GM23338 (cell line): ENCODE data around the gene LDAF1. TPM values are rescaled to one million over a fixed set of nuclear protein-coding genes. Genes with fewer than 3 reads are reported as not detected.

Experiments
- ATAC-seq: fragments of 200-7000 bp; cut with Tn5 transposase; 3 replicates; pipeline ENCODE4 v1.9.1; 2020
- DNase-seq: peaks from one replicate; pipeline ENCODE4 v3.0.0-alpha.2; 2015; ENCODE audit warnings: low spot score
- H2AFZ ChIP-seq: fragments of 200-600 bp; sonication (generic); 2 replicates; pipeline ENCODE4 v1.8.0; 2016; ENCODE audit warnings: antibody characterized with exemption, mild to moderate bottlenecking, moderate library complexity
- H3F3A ChIP-seq: fragments of 200-600 bp; sonication (generic); replicated peaks from 2 replicates; pipeline ENCODE4 v1.8.0; 2017; ENCODE audit warnings: antibody characterized with exemption, mixed run types, low read depth
- H3K27ac ChIP-seq: fragments of 200-600 bp; sonication (generic); 2 replicates; pipeline ENCODE4 v1.6.1; 2016; ENCODE audit warnings: low read depth
- H3K27me3 ChIP-seq: fragments of 200-600 bp; sonication (generic); 2 replicates; pipeline ENCODE4 v1.8.0; 2016; ENCODE audit warnings: mild to moderate bottlenecking, mixed run types, moderate library complexity; ENCODE audit not compliant: insufficient read depth
- H3K36me3 ChIP-seq: fragments of 200-600 bp; sonication (generic); 2 replicates; pipeline ENCODE4 v1.8.0; 2016; ENCODE audit warnings: mild to moderate bottlenecking; ENCODE audit not compliant: insufficient read depth
- H3K4me1 ChIP-seq: fragments of 200-600 bp; sonication (generic); 2 replicates; pipeline ENCODE4 v1.8.0; 2016; ENCODE audit warnings: mild to moderate bottlenecking, moderate library complexity; ENCODE audit not compliant: insufficient read depth
- H3K4me2 ChIP-seq: fragments of 200-600 bp; sonication (generic); 2 replicates; pipeline ENCODE4 v1.7.1; 2017; ENCODE audit warnings: mixed run types
- H3K4me3 ChIP-seq: fragments of 200-600 bp; sonication (generic); 2 replicates; pipeline ENCODE4 v1.6.1; 2016; ENCODE audit warnings: mixed run types
- H3K79me2 ChIP-seq: fragments of 200-600 bp; sonication (generic); replicated peaks from 2 replicates; pipeline ENCODE4 v1.8.0; 2017; ENCODE audit warnings: mild to moderate bottlenecking; ENCODE audit not compliant: insufficient read depth
- H3K9me2 ChIP-seq: fragments of 200-600 bp; sonication (generic); 2 replicates; pipeline ENCODE4 v1.8.0; 2017; ENCODE audit not compliant: insufficient read depth
- H4K20me1 ChIP-seq: fragments of 200-600 bp; sonication (generic); replicated peaks from 2 replicates; pipeline ENCODE4 v1.8.0; 2017; ENCODE audit warnings: mild to moderate bottlenecking; ENCODE audit not compliant: insufficient read depth
- H3K27ac Mint-ChIP-seq: 2 replicates; pipeline ENCODE4 v1.8.0; 2020; ENCODE audit warnings: inconsistent platforms, mild to moderate bottlenecking, moderate library complexity, mixed read lengths
- H3K27me3 Mint-ChIP-seq: 3 replicates; pipeline ENCODE4 v1.8.0; 2022; ENCODE audit warnings: low read depth, mild to moderate bottlenecking, moderate library complexity, mixed read lengths, inconsistent platforms; ENCODE audit not compliant: insufficient read depth, poor library complexity
- H3K36me3 Mint-ChIP-seq: 3 replicates; pipeline ENCODE4 v1.8.0; 2021; ENCODE audit warnings: low read depth, mild to moderate bottlenecking, inconsistent platforms, moderate library complexity, mixed read lengths
- H3K4me1 Mint-ChIP-seq: 3 replicates; pipeline ENCODE4 v1.8.0; 2020; ENCODE audit warnings: mild to moderate bottlenecking, inconsistent platforms, mixed read lengths
- H3K4me3 Mint-ChIP-seq: 3 replicates; pipeline ENCODE4 v1.8.0; 2021; ENCODE audit warnings: moderate library complexity, mild to moderate bottlenecking, inconsistent platforms, mixed read lengths
- H3K9me3 Mint-ChIP-seq: 3 replicates; pipeline ENCODE4 v1.8.0; 2020; ENCODE audit warnings: moderate library complexity, mild to moderate bottlenecking, inconsistent platforms, mixed read lengths
- CREB1 ChIP-seq: fragments of 250-450 bp; sonication (Bioruptor Pico); IDR thresholded peaks from 2 replicates; pipeline ENCODE4 v1.5.0; 2020; ENCODE audit warnings: low read depth, mild to moderate bottlenecking, moderate library complexity
- EZH2phosphoT487 ChIP-seq: fragments of 200-600 bp; sonication (generic); IDR thresholded peaks from one replicate; pipeline ENCODE4 v1.8.1; 2018; ENCODE audit warnings: antibody characterized with exemption; ENCODE audit not compliant: unreplicated experiment
- JUNB ChIP-seq: IDR thresholded peaks from one replicate; pipeline ENCODE4 v1.6.1; 2016; ENCODE audit warnings: antibody characterized with exemption; ENCODE audit not compliant: unreplicated experiment
- NANOG ChIP-seq: IDR thresholded peaks from 2 replicates; pipeline ENCODE4 v1.6.1; 2016; ENCODE audit warnings: antibody characterized with exemption, borderline replicate concordance
- REST ChIP-seq: IDR thresholded peaks from one replicate; pipeline ENCODE4 v1.6.1; 2018; ENCODE audit warnings: antibody characterized with exemption; ENCODE audit not compliant: unreplicated experiment
- STAT1 ChIP-seq: IDR thresholded peaks from one replicate; pipeline ENCODE4 v1.6.1; 2016; ENCODE audit warnings: antibody characterized with exemption; ENCODE audit not compliant: unreplicated experiment
- ZNF331 ChIP-seq: fragments of 250-450 bp; sonication (Bioruptor Pico); IDR thresholded peaks from 2 replicates; pipeline ENCODE4 v1.5.0; 2020; ENCODE audit warnings: low read depth, mild to moderate bottlenecking, moderate library complexity
- ZNF462 ChIP-seq: fragments of 250-450 bp; sonication (Bioruptor Pico); IDR thresholded peaks from 2 replicates; pipeline ENCODE4 v1.5.0; 2020; ENCODE audit warnings: mild to moderate bottlenecking, moderate library complexity
- polyA plus RNA-seq: library from polyadenylated mRNA; unstranded; fragments of >200 nt; fragmentation: Nextera tagmentation; extraction: Ambion mirVana; gene quantifications from 2 replicates; pipeline ENCODE4 v1.2.1, GENCODE V29; 2016
- total RNA-seq: library from RNA; depleted of rRNA; stranded (reverse); fragments of >200 nt; shearing (Covaris generic); gene quantifications from 2 replicates; pipeline ENCODE4 v1.2.3, GENCODE V29; 2014

The LDAF1 gene
- total and polyA plus RNA-seq, 2 experiments from 2014 or later, result 20.5 to 33.8 TPM

GRCh38 chr16:21157632-21158031, 842 bp upstream of the LDAF1 start:
- Histone ChIP-seq H3K27ac (no peak overlapping the region), H3K9me2 (no peaks in the 10 kb centered on the region), H3K4me1 (peaks cover 20% of the 10 kb centered on the region), H4K20me1 (peaks cover 16% of the 10 kb centered on the region), H2AFZ (no peak overlapping the region; the same call in 1 of the 2 replicates), H3K4me3 (no peak overlapping the region; the same call in 1 of the 2 replicates), H3K79me2 (peaks cover 33% of the 10 kb centered on the region), H3F3A (no peaks in the 10 kb centered on the region), H3K36me3 (peaks cover 19% of the 10 kb centered on the region), H3K27me3 (peaks cover 10% of the 10 kb centered on the region; the same call in 1 of the 2 replicates), H3K4me2 (peak overlapping the region; percentile 87; the same call in 1 of the 2 replicates)
- Mint-ChIP-seq H3K27ac (no peak overlapping the region), H3K4me1 (peaks cover 11% of the 10 kb centered on the region), H3K9me3 (no peaks in the 10 kb centered on the region; the same call in 2 of the 3 replicates), H3K27me3 (peaks cover 9% of the 10 kb centered on the region), H3K36me3 (peaks cover 16% of the 10 kb centered on the region), H3K4me3 (peak overlapping the region; percentile 94)
- no peak for DNase-seq
- ATAC-seq, result no peak
- TF ChIP-seq NANOG (no peak), REST (no peak), ZNF331 (no peak), CREB1 (CRISPR knock-in tag) (no peak), EZH2phosphoT487 (no peak), ZNF462 (CRISPR knock-in tag) (no peak), JUNB (no peak), STAT1 (no peak)
